GM18508 (cell line): ENCODE measurements around the gene PALLD.

Source experiments
- ATAC-seq: cut with Tn5 transposase; IDR thresholded peaks from one replicate; pipeline ENCODE4 v1.9.1; 2021; ENCODE audit warnings: moderate number of reproducible peaks; ENCODE audit not compliant: insufficient read depth, unreplicated experiment

The PALLD gene

DNA sequence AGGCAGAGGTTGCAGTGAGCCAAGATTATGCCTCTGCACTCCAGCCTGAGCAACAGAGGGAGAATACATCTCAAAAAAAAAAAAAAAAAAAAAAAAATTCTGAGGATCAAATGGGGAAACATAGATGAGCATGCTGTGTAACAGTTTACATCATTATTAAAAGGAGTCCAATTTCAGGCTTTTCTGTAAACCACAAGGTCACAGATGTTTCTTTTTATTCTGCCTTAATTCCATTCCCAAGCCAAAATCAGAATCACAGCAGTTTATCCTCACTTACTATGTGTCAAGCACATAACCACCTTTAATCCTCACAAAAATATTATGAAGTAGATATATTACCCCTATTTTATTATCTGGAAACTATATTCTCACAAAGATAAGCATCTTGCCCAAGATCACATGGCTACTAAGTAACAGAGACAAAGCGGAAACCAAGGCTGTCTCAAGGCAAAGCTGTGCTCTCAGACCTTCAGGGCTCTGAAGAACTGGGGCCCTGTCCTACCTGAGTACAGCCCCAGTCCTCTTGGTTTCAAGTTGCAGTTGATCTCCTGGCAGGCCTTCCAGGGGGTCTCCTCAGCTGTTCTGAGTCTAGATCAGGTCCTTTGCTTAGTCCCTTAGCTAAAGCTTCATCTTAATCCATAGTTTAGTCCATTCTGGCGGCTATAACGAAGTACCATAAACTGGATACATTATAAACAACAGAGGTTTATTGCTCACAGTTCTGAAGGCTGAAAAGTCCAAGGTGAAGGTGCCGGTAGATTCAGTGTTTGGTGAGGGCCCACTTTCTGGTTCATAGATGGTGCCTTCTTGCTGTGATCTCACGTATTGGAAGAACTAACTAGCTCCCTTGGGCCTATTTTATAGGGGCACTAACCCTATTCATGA lies 141.3 kb downstream of the PALLD start:
- no peak for ATAC-seq

DNA sequence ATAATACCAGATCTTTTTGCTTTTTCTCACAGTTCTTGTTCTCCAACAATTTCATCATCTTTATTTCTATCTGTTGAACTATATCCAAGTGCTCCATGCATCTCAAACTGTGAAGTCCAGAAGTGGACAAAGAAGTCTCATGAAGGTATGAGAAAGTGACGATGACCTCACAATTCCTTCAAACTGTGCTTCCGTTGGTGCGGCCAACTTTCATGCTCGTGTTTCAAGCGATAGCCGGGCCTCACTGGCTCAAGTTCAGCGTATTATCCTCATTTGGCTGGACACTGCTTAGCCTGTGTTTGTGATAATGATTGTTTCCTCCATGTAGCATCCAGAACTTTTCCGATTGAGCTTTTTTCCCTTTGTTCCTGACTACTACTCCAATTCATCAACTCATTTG lies 143.1 kb downstream of the PALLD start:
- no peak for ATAC-seq

DNA sequence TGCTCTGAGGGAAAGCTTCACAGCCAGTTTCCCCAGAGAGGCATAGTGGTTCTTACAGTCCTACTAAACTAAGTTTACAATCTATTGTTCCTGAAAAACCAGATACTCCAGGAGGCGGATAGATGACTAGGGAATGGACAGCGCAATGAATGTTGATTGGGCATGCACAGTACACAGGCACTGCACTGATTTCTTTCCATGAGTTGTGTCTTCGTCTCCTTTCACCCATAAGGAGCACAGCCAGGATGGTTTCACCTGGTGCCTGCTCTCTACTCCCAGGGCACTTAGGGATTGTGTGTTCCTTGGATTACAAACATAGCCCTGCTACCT lies 144.9 kb downstream of the PALLD start:
- ATAC-seq: no peak

DNA sequence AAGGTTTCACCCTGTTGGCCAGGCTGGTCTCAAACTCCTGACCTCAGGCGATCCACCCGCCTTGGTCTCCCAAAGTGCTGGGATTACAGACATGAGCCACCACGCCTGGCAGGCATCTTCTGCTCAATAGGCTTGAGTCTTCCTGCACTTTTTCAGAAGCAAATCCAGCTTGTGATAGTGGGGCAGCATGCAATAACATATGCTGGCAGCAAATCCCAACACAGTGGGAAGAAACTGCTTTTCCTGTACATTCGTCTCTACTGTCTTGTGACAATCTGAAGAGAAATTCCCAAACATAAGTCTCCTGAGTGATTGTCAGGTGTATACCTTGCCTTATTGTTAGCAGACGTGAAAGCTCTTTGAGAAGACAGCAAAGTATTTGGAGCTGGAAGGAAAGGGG lies 145.7 kb downstream of the PALLD start:
- no peak for ATAC-seq

DNA sequence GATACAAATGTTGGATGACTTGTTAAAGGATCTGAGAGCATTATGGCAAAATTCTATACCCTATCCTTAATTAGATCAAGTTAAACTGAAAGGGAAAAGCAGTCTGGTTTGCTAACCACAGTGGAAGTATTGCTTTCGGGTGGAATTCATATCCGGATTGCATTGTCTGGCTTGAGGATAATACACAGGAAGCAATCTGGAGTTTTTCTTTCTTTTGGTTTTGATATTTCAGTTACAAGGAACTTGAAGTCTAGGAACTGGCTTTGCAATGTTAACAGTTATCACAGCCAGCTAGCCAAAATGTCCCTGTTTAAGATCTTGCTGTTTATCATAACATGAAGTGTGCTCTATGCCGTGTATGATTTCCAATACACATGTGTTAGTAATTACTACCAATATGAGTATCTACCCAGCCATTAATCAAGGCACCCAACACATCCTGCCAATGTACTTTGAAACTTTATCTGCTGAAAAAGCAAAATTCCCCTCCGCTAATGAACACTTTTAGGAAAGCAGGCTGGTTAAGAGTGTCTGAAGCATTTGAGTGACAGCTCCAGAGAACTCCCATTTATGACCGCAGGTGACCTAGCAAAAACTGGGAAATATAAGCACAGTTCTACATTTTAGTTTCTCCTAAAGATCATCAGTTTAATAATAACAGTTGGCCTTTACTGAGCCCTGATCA lies 146.4 kb downstream of the PALLD start:
- no peak for ATAC-seq

DNA sequence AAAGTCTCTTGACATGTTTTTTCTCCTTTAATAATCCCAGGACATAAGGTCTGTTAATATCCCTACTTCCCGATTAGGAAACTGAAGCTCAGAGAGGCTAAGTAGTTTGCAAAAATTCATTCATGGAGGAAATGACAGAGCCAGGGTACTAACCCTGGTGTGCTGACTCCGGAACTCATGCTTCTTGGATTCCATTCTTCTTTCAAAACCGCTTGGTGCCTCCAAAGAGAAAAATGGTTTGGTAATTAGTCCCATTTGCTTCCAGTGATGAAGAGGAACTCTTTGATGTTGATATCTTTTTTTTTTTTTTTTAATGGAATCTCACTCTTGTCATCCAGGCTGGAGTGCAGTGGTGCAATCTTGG lies 146.9 kb downstream of the PALLD start:
- ATAC-seq: no peak

DNA sequence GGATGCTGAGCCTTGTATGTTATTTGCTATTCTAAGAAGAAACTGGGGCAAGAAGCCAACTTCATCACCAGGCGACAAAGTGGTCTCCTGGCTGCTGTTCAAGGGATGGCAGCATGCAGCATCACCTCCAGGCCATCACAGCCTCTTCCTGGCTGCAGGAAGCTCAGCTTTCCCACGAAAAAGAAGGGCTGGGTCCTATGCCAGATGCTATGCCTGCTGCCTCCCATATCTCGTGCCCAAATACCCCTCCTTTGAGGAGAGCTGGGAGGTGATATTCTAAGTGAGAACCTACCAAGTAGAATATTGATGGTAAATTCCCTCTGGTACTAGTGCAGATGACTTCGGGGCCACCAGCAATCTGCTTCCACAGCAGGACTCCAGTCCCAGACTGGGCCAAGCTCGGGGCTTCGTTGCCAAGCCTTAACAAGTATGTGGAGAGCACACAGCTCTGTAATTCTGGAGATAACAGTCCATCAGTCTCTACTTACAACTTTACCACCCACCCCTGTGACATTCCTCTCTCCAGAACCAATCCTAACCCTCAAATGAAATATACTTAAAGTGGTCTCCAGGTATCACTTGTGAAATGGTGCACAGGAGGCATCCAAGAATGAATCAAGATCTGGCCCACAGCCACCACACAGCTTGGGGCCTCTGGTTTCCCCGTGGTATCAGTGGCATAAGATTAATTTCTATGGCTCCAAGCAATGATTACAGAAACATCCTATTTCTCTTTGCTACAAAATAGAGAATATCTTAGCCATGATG lies 149.3 kb downstream of the PALLD start:
- ATAC-seq: no peak

DNA sequence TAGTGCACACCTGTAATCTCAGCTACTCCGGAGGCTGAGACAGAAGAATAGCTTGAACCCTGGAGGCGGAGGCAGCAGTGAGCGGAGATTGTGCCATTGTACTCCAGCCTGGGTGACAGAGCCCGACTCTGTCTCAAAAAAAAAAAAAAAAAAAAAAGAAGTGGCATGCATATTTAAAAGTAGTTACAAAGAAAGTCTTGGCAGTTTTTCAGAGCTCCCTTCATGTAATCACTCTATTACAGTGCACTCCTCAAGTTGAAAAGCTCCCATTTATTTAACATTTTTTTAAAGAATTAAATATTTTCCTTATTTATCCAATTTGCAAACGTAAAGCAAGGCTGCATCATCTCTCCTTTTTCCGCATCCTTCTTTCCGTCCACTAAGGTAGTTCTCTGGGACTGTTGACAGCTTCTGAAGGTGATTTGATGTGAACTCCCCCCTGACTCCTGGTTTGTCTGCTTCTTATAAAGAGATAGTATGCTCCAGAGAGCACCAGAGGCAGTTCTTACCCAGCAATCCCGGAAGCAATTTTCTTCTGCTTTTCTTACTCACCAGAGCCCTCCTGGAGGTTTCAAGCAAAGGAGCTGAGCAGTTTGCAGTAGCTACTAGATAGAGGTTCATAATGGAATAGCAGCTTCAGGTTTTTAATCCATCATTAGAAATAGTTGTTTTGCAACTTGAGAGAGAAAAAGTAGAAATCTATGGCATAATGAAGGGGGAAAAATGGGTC lies 151.0 kb downstream of the PALLD start:
- ATAC-seq: no peak

DNA sequence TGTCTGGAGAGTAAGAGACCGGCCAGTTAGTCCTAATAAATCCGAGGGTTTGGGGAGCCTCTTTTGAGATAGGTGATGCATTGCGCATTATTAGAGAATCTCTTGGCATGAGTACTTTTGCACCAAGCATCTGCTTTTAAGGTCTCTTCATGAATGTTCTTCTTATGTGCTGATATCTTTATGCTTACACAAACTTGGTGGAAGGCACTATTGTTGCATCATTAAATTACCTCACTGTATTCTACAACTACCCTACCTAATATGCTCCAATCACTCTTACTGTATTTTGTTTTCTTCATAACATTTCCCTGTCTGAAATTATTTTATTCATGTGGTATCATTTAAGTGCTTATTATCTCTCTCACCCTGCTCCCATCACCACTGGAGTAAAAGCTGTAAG lies 151.6 kb downstream of the PALLD start:
- ATAC-seq: no peak

DNA sequence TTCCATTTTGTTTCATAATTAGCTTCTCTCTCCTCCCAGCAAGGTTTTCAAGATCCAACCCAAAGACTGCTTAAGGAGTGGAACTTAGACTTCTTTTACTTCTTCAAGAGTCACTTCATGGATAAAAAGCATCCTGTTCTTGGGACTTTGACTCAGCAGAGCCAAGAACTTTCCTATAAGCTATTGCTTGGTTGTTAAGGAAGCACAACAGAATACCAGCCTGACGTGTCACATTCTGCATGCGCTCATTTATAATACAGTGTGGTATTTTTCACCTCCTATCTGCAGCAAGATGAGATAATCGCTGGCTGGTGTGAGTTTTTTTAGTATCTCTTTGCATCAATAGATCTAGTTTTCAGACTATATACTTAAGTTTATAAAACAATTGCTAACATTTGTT lies 152.1 kb downstream of the PALLD start:
- no peak for ATAC-seq

DNA sequence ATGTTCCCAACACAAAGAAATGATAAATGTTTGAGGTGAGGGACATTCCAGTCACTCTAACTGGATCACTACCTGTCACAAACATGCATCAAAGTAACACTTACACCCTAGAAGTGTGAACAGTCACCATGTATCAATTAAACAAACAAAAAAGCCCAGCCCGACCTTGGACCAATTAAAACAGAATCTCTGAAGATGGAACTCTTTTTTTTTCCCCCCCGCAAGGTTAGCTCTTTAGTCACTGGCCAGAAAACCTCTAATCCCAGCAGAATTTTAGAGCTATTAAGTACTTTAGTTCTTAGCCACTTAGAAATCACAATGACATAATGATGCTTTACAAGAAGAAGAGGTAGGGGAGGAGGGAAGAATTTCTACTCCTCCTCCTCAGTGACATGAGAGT lies 154.5 kb downstream of the PALLD start:
- ATAC-seq: no peak

DNA sequence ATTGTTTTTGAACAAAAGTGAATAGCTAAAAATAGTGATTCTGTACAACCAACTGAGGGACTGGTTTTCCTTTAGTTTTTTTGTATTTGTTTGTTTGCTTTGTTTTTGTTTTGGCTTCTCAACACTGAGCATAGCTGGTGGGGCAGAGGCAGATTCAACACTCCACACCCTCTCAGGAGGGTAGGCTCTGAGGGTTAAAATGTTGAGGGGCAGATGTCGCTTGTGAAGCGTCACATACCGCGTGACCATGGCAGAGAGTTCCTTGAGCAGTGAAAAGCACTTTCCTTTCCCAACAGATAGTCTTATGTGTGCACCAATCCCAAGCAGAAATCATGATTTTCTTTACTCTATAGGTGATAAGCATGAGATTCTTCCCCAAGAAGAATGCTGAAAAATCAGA lies 155.0 kb downstream of the PALLD start:
- ATAC-seq: no peak

DNA sequence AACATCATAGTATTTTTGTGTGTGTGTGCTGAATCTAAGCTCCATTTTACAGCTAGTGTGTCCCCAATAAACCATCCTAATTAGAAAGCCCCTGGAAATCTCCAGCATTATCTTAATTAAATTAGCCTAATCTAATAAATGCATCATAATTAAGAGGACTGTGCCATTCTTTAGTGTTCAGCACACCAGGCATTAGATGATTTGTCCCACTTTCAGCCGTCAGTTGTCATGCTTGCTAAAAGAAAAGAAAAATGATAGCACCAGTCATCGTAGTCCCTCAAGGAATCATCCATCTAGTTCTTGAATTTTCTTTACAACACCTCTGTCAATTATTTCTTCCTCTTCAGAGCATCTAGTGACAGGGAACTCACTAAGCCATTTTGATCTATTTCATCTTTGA lies 155.9 kb downstream of the PALLD start:
- ATAC-seq: no peak

DNA sequence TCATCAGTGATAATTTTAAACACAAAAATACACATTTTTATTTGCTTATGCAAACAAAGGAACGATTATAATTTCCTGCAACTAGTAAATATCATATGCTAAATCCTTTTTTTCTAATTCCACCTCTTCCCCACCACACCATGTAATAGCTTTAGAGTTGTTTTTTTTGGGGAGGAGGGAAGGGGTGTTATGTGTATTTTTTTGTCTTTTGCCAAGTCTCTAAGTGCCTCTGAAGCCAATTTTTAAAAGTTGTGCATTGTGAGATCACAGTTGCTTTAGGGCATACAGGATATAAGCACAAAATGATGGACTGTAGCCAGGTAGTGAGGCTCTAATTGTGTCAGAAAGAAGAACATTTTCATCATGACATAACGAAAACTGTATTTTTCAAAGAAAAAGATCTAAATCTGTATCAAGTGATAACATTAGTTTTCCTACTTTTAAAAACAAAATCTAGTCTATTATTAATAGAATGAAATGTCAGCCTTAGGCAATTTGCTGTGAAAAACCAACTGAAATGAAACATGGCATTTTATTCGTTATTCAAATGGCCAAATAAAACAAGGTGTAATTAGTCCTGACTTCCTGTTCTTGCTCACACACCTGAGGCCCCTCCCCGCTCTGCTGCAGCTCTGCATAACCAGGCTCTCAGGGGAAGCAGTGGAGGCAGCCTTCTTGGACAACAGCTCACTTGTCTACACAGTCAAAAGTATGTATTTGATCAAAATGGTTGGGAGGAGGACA lies 157.4 kb downstream of the PALLD start:
- no peak for ATAC-seq

DNA sequence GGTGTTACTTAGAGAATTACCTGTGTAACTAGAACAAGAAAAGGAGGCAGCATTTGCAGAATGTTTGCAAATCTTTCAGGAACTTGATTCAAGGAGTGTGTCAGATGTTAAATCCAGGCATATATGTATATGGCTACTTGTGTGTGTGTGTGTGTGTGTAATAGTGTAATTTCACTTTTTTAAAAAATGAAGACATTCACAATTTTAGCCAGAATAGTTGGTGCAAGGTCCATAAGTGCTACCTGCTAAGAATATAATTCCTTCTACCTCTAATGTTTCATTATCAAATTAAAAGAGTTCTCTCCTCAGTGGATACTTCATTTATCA lies 158.0 kb downstream of the PALLD start:
- no peak for ATAC-seq

DNA sequence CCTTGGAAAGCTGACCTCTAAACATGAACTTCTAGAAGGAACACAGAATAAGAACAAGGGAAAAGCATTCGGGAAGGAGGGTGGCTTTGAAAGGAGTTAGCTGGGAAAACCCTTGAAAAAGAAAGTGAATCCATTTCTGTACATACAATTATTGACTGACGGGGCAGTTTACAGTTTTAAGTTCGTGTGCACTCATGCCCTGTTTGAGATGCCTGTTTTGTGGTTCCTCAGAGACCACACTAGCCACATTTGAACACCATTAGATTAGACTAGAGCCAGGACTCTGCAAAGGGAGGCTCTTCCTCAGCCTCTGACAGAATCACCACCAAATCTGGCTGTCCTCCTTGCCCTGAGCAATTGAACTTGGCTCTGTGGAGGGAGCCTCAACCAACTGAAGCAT lies 158.3 kb downstream of the PALLD start:
- ATAC-seq: no peak

DNA sequence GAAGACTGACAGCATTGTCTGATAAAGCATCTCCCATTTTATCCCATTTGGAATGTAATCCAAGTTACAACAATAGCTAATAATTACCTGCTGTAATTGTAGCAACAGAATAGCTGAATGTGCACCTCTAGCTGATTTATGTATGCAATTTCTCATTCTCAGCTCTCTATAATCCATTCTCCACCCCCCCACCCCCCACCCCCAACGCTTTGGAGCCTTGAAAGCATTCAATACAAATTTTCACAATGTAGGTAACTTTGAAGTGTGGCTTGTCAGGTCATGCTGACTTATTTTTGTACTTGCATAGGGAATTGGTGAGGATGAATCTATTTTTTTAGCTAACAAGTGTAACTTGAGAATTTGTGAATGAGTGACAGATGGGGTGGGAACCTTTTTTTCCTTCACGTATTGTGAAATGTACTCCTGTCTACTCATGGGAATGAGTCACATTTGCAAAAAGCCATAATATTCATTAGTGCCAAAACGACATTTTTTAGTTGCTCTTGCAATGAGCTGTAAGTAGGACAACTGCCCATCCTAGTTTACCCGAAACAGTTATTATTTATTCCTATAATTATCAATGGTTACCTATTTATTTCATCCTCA lies 159.3 kb downstream of the PALLD start:
- ATAC-seq: no peak

DNA sequence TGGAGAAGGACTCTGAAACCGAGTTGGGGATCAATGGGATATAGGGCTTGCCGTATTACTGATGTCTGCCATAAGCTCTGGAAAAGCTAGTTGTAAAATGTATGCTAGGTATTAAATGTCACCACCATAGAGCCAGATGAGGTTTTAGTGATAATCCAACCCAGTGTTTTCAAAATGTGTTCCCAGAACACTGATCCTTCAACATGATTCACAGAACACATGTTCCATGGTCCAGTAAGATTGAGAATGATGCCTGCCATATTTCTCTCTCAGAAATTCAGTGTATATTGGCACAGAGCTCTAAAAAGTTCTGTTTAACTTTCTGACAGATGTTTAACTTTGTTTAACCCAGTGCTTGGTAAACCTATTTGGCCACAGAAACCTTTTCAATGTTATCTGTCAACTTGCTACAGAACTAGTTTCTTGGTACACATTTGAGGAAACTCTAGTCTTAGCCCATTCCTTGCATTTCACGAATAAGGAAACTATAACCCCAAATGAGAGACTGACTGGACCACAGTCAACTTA lies 160.2 kb downstream of the PALLD start:
- no peak for ATAC-seq

DNA sequence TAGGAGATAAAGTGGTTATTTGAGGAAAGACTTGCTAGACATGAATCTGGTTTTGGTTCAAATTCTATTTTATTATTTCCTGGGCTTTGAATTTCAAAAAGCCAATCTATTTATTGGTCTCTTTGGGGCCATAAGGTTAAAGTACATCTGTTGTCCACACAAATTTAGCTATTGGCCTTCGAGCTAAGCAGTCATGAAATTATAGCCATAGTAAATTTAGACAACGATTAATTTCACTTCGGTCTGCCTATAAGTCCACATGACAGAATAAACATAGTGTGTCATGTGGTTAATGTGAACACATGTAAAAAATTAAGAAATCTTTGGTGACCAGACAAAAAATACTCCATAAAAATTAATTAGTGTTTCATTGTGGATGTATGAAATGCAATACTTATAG lies 161.9 kb downstream of the PALLD start:
- ATAC-seq: no peak
